Middle frontal gyrus (tissue), 1 donor: Measurements from ENCODE around the gene BMAL1.
"Not testable (repeated sequence)": the region's sequence is repeated elsewhere in the genome, so short reads cannot be mapped to it uniquely, and the experiment has no call there.

Experiments used
- DNase-seq: peaks from one replicate; pipeline ENCODE4 v3.0.0-alpha.2; 2015; ENCODE audit warnings: low spot score; ENCODE audit errors: extremely low spot score

Gene BMAL1

DNA sequence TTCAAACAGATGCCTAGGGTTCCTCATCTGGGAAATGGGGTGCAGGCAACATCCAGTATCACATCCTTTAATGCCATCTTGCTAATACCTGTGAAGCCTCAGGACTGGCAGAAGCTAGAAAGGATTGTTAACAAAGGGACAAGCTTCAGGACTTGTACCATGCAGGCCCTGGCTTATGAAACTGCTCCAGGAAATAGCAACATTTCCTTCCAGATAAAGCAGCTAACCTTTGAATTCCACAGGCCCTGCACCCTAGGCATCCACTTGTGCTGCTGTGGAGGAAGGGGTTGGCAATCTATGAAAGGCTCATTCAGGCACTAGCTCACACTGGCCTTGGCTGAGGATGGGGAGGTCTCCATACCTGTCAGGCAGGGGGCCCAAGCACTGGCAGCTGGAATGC lies 98.2 kb downstream of the BMAL1 start:
- DNase-seq = no peak

DNA sequence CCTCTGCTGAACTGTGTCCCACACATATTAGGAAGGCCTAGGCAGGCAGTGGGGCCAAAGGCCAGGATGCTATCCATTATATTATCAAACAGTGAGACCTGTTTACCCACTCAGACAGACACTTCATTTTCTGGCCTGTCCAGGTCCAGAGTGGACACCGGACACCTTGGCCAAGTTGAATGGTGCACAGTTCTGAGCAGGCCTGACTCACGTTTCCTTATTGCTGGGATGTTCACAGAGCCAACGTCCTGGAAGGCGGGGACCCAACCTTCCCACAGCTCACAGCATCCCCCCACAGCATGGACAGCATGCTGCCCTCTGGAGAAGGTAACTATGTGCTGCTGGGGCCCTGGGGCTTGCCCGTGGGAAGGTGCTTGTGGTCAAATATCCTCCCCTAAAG lies 98.8 kb downstream of the BMAL1 start:
- no peak for DNase-seq

DNA sequence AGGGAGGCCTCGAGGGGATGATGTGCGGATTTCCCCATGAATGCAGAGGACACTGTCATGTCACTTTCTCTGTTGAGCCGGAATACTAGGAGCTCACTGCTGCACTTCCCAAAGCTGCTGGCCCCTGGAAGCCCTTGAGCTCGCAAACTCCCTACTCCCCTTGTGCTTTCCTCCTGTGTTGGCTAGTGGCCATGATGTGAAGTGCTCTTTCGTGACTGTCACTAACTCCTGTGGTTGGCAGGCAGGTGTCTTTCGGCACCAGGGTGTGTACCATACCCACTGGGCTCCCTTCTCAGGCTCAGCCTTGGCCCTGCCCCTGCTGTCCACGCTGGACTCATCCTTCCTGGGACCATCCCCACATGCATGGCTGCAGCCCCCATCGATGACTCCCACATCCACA lies 99.2 kb downstream of the BMAL1 start:
- no peak for DNase-seq

DNA sequence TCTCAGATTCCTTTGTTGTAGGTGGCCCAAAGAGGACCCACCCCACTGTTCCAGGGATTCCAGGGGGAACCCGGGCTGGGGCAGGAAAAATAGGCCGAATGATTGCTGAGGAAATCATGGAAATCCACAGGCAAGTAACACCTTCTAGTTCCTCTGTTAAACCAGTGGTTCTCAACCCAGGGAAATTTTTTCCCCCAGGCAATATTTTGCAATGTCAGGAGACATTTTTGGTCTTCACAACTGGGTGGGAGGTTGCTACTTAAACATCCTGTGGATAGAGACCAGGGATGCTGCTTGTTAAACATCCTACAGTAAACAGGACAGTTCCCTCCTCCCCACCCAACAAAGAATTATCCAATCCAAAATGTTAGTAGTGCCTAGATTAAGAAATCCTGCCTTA lies 100.7 kb downstream of the BMAL1 start:
- DNase-seq = no peak

DNA sequence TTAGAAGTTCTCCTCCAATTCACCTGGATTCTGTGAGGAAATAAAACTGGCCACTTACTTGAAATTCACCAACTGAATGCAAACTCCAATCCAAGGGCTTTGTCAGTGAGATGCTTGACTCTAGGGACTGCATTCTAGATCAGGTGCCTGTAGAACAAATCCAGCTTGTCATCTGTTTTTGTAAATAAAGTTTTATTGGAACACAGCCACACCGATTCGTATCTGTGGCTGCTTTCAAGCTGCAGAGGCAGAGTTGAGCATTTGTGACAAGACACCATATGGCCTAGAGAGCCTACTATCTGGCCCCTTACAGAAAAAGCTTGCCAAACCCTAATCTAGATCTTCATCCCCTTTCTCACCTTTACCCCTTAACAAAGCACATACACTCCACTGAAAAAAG lies 103.1 kb downstream of the BMAL1 start:
- DNase-seq = no peak

DNA sequence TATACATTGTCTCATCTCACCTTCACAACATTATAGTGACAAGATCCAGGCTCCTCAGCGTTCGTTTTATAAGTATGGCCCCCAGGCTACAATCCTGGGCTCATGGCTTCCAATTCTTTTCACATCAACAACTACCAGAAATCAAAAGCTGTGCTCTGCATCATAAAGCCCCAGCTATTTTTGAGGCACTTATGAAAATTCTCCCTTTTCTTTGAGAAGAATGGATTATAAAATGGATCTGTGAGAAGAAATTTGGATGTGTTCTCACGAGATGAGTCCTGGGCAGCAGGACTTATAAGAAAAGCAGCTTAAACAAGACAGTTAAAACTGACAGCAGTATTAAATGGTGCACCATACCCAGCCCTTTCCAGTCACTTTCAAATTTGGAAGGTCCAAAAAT lies 105.2 kb downstream of the BMAL1 start:
- DNase-seq = no peak

DNA sequence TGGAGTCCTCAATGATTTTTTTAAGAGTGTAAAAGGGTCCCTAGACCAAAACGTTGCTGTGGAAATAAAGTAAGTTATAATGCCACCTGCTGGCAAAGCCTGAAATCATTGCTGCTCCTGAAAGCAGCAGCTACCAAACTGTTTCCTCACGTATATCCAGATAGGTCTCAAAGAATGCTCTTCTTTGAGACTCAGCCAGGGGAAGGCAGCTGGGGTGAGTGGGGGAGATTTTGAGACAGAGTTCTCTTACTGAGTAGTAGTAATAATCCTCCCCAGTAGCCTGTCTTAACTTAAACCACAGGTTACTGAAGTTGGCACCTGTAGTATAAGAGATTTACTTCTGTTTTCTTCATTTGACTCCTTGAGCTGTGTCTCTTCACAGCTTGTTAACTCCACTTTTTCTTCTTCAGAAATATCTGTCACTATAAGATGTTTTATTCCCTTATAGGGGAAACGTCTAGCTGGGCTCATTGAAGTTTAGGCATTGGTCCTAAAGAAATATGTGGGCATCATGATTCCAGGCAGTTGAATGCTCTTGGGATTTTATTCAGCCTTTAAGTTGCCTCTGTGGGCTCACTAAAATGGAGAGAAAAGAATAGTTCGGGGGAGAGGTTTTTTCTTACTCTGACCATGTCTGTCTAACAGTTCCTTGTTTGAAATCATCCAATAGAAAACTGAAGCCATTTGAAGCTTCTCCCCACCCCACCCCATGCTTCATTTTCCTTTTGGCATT lies 107.5 kb downstream of the BMAL1 start:
- no peak for DNase-seq

DNA sequence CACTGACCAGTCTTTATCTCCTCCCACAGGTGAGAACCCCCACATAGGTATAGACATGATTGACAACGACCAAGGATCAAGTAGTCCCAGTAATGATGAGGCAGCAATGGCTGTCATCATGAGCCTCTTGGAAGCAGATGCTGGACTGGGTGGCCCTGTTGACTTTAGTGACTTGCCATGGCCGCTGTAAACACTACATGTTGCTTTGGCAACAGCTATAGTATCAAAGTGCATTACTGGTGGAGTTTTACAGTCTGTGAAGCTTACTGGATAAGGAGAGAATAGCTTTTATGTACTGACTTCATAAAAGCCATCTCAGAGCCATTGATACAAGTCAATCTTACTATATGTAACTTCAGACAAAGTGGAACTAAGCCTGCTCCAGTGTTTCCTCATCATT lies 109.0 kb downstream of the BMAL1 start:
- DNase-seq = no peak

DNA sequence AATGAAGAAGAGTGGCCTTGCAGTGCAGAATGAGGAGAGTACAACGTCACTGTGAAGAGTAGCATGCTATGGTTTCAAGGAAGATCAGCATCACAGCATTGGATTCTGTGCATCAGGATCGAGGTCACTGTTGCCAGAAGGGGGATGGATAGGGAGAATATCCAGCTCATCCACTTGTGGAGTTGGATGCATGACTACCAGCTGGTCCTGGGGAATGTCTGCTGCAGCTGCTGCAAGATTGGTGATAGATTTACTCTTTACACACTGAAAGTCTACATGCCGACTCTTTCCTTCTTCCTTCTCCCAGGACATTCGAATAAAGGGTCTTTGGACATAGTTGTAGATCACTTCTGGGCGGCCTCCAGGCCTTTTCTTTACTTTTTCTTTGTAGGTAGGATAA lies 111.2 kb downstream of the BMAL1 start:
- no peak for DNase-seq

DNA sequence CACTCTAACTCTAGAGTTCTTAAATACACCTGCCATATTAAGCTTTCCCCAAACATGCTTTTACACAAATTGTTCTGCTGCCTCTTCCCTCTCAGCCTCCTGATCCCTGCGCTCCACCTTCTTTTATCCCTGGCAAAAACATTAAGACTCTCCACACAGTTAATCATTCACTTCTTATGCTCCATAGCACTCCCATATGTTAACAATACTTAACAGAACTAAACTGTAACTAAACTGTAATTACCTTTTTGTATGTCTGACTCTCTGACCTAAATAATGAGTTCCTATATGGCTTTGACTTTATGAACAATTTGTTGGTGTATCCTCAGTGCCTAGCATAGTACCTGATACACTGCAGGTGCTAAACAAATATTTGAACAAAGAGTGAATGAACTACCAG lies 113.6 kb downstream of the BMAL1 start:
- no peak for DNase-seq

DNA sequence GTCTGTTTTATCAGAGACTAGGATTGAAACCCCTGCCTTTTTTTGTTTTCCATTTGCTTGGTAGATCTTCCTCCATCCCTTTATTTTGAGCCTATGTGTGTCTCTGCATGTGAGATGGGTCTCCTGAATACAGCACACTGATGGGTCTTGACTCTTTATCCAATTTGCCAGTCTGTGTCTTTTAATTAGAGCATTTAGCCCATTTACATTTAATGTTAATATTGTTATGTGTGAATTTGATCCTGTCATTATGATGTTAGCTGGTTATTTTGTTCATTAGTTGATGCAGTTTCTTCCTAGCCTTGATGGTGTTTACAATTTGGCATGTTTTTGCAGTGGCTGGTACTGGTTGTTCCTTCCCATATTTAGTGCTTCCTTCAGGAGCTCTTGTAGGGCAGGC lies 120.7 kb downstream of the BMAL1 start:
- not testable (repeated sequence) for DNase-seq

DNA sequence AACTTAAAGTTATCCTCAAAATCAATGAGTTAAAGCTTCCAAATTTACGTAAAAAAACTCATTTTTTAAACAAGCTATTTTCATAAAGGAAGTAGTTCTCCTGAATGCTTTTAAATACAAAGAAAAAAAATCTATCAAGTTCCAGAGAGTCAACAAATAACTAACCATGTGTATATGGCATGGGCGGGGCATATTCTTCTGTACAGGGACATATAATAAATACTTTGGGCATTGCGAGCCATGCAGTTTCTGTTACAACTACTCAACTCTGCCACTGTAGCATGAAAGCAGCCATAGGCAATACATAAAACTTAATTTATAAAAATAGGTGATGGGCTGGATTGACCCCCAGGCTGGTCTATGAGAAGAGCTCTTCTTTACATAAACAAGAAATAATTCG lies 127.6 kb downstream of the BMAL1 start:
- no peak for DNase-seq

DNA sequence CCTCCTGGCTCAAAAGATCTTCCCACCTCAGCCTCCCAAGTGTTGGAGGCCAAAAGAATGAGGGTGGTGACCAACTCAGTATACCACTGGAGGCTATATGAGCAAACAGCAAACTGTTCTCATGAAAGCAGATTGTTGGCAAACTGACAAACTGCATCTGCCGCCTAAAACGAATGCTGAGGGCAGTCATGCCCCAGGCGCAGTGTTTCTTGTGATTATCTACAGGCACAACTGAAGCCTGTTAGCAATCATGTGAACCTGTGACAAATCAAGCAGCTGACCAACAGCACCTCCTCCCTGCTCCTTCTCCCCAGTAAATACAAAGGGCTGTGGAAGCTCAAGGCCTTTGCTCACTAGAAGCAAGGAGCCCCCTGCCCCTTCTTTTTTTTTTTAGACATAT lies 137.6 kb downstream of the BMAL1 start:
- no peak for DNase-seq

DNA sequence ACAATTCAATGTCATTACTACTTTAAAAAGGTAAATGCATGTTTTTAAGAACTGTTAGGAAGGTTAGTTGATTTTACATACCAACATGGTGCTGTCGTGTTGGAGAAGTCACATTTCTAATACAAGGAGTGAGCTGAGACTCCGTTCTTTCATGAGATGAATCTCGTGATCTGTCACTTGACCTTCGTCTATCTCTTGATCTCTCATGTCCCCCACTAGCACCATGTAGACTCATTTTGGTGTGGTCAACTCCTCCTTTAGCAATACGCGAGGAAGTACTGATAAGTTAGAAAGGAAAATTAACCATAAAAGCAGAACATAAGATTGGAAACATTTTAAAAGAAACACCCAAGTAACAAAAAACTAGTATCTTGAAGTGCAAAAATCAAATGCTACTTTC lies 144.0 kb downstream of the BMAL1 start:
- no peak for DNase-seq

DNA sequence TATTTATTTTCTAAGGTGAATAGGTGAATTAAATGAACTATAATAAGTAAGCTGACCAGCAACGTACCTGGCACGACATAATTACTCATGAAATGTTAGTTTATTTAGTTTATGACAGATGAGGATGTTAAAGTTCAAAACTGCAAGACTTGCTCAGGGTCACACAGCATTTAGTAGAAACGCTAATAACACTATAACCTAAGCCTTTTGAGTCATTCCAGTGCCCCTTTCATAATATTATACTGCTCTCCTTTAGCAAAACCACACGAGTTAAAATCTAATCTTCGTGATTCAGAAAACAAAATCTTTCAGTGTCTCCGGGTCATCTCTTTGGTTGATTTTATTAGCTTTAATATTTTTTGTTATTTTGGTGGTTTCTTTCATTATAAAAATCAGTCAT lies 145.8 kb downstream of the BMAL1 start:
- no peak for DNase-seq

DNA sequence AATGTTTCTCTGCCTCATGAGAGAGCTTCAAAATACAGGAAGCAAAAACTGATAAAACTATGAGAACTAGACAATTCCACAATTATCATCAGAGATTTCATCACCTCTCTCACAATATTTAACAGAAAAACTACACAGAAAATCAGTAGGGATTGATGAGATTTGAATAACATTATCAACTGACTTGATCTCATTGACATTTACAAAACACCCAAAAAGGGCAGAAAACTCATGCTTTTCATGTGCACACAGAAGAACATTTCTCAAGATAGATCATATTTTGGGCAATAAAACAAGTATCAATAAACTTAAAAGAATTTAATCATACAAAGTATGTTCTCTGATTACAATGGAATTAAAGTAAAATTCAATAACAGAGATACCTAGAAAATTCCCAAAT lies 149.8 kb downstream of the BMAL1 start:
- DNase-seq = no peak

DNA sequence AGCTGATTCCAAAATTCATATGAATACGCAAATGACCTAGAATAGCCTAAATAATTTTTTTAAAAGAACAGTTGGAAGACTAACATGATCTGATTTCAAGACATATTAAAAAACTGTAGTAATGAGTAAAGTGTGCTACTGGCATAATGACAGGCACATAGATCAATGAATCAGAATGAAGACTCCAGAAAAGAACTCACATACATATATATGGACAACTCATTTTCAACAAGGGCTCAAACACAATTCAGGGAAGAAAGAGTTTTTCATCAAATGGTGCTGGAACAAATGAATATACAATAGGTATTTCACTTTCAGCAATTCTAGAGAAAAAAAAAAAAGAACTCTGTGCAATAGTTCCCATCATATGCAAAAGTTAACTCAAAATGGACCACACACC lies 151.7 kb downstream of the BMAL1 start:
- no peak for DNase-seq

DNA sequence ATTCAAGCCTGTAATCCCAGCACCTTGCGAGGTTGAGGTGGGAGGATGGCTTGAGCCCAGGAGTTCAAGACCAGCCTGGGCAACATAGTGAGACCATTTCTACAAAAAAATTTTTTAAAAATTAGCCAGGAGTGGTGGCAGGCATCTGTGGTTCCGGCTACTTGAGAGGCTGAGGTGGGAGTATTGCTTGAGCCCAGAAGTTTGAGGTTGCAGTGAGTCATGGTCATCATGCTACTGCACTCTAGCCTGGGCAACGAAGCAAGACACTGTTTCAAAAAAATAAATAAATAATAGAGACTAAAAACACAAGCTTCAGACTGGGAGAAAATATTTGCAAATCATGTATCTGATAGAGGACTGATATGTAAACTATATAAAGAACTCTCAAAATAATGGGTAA lies 152.2 kb downstream of the BMAL1 start:
- no peak for DNase-seq

DNA sequence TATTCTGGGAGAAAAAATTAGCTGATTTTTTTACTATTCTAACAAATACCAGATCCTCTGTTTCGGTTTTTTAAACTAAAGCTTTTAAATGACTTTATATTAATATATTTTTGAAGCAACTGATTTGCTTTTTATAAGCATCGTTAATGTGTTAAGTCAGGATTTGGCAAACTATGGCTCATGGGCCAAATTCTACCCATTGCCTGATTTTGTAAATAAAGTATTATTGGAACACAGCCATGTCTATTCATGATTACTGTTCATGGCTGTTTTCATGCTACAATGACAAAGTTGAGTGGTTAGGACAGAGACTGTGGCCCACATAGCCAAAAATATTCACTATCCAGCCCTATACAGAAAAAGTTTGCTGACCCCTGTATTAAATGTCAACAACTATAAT lies 155.8 kb downstream of the BMAL1 start:
- no peak for DNase-seq

DNA sequence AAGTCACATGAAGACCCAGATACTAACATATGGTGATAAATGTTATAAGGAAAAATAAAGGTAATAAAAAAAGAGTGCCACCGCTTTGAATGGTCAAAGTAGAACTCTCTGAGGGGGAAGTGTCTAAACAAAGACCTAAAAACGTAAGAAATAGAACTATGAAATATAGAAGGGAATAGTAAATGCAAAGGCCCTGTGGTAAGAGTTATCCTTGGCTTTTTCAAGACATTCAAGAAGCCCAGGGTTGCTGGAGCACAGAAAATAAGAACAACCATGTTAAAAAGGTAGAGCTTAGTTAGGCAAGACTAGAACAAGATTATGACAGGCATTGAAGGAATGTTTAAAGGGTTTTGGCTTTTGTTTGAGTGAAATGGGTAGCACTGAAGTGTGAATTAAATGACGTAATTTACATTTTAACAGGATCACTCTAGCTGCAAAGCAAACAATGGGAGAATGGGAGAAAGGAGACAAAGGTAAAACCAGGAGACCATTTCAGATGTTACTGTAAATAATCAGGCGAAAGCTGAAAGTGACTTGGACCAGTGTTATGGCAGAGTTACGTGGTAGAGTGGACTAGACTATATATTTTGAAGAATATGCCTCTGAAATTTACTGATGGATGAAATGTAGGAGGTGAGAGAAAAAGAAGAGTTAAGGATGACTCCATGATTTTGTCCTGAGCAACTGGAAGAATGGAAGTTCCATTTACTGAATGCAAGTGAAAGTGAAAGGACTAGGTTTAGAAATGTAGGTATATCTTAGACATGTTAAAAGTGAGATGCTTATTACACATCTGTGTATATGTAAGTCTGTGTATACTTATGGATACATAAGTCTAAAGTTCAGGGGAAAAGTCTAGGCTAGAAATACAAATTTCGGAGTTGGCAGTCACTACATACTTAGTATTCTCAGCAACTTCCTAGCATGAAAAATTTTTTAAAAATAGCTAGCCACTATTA lies 156.9 kb downstream of the BMAL1 start:
- no peak for DNase-seq

DNA sequence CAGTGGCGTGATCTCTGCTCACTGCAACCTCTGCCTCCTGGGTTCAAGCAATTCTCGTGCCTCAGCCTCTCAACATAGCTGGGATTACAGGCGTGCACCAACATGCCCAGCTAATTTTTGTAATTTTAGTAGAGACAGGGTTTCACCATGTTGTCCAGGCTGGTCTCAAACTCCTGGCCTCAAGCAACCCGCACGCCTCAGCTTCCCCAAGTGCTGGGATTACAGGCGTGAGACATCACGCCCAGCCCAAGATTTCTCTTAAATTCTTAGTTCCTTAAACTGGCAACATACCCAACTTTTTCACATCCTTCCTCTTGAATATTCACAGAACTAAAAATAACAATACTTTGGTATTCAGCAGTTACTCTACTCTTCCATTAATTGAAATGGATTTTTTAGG lies 159.2 kb downstream of the BMAL1 start:
- DNase-seq = not testable (repeated sequence)
